Neural cell (in vitro differentiated cells): ENCODE results near the gene MICU1. TPM values are rescaled to one million over a fixed set of nuclear protein-coding genes. Genes with fewer than 3 reads are reported as not detected.

Source experiments
- H2AFZ ChIP-seq: fragments of 200-600, 300-800 bp; sonication (generic), shearing (Covaris generic); 2 replicates; pipeline ENCODE4 v1.6.0; 2014; ENCODE audit warnings: low read depth, mild to moderate bottlenecking, antibody characterized with exemption, low read length, moderate library complexity
- H3F3A ChIP-seq: fragments of 200-600 bp; shearing (Covaris generic); 2 replicates; pipeline ENCODE4 v1.6.1; 2016; ENCODE audit warnings: mild to moderate bottlenecking, moderate library complexity, mixed read lengths, antibody characterized with exemption, low read length; ENCODE audit not compliant: insufficient read depth, poor library complexity, severe bottlenecking
- H3K27ac ChIP-seq: fragments of 200-600, 300-800 bp; sonication (generic), shearing (Covaris generic); 2 replicates; pipeline ENCODE4 v1.5.1; 2014; ENCODE audit warnings: mild to moderate bottlenecking, low read length, moderate library complexity
- H3K27me3 ChIP-seq: fragments of 300-800, 200-600 bp; sonication (generic), shearing (Covaris generic); 2 replicates; pipeline ENCODE4 v1.6.0; 2014; ENCODE audit warnings: mild to moderate bottlenecking, low read depth, low read length, moderate library complexity; ENCODE audit not compliant: insufficient read depth
- H3K36me3 ChIP-seq: fragments of 300-800, 200-600 bp; sonication (generic), shearing (Covaris generic); 2 replicates; pipeline ENCODE4 v1.5.1; 2014; ENCODE audit warnings: mild to moderate bottlenecking, antibody characterized with exemption, low read length, moderate library complexity; ENCODE audit not compliant: insufficient read depth
- H3K4me2 ChIP-seq: fragments of 300-800, 200-600 bp; sonication (generic), shearing (Covaris generic); 2 replicates; pipeline ENCODE4 v1.6.0; 2014; ENCODE audit warnings: mild to moderate bottlenecking, low read length
- H3K4me3 ChIP-seq: fragments of 300-800, 200-600 bp; sonication (generic), shearing (Covaris generic); 2 replicates; pipeline ENCODE4 v1.5.1; 2014; ENCODE audit warnings: mild to moderate bottlenecking, low read length, moderate library complexity
- H3K79me2 ChIP-seq: fragments of 200-600 bp; shearing (Covaris generic); replicated peaks from 2 replicates; pipeline ENCODE4 v1.6.0; 2014; ENCODE audit warnings: mild to moderate bottlenecking, low read length, moderate library complexity; ENCODE audit not compliant: insufficient read depth
- H3K9ac ChIP-seq: fragments of 300-800, 200-600 bp; sonication (generic), shearing (Covaris generic); 2 replicates; pipeline ENCODE4 v1.6.1; 2016; ENCODE audit warnings: mild to moderate bottlenecking, low read length, mixed read lengths
- H3K9me2 ChIP-seq: fragments of 200-600 bp; shearing (Covaris generic); 2 replicates; pipeline ENCODE4 v1.6.1; 2016; ENCODE audit warnings: mild to moderate bottlenecking, low read length, mixed read lengths; ENCODE audit not compliant: insufficient read depth
- H3K9me3 ChIP-seq: fragments of 200-600, 300-800 bp; sonication (generic), shearing (Covaris generic); 2 replicates; pipeline ENCODE4 v1.6.1; 2016; ENCODE audit warnings: mild to moderate bottlenecking, mixed run types, low read length, moderate library complexity, mixed read lengths
- H4K20me1 ChIP-seq: fragments of 200-600 bp; shearing (Covaris generic); 2 replicates; pipeline ENCODE4 v1.6.1; 2016; ENCODE audit warnings: mild to moderate bottlenecking, mixed run types; ENCODE audit not compliant: insufficient read depth
- EP300 ChIP-seq: fragments of 450-650 bp; conservative IDR thresholded peaks from 2 replicates; pipeline ENCODE4 v1.6.1; 2014; ENCODE audit warnings: antibody characterized with exemption, mild to moderate bottlenecking, moderate library complexity; ENCODE audit not compliant: poor library complexity, severe bottlenecking
- EZH2 ChIP-seq: fragments of 200-600, 300-800 bp; shearing (Covaris generic), sonication (generic); IDR thresholded peaks from 2 replicates; pipeline ENCODE4 v1.6.1; 2014; ENCODE audit warnings: antibody characterized with exemption, low read length, borderline replicate concordance, mild to moderate bottlenecking; ENCODE audit not compliant: insufficient read depth, poor library complexity, severe bottlenecking
- MXI1 ChIP-seq: fragments of 450-650 bp; conservative IDR thresholded peaks from 2 replicates; pipeline ENCODE4 v1.6.1; 2014; ENCODE audit warnings: antibody characterized with exemption, mild to moderate bottlenecking; ENCODE audit not compliant: poor library complexity, severe bottlenecking
- POLR2AphosphoS5 ChIP-seq: IDR thresholded peaks from 2 replicates; pipeline ENCODE4 v1.6.1; 2012
- SMC3 ChIP-seq: fragments of 450-650 bp; conservative IDR thresholded peaks from 2 replicates; pipeline ENCODE4 v1.6.1; 2014; ENCODE audit warnings: antibody characterized with exemption, mild to moderate bottlenecking, moderate library complexity; ENCODE audit not compliant: poor library complexity
- polyA plus RNA-seq: library from polyadenylated mRNA; depleted of rRNA; stranded (reverse); fragments of >200 nt; gene quantifications from 2 replicates; pipeline ENCODE4 v1.2.3, GENCODE V29; 2014
- small RNA-seq, 3 experiments: library from RNA; depleted of rRNA; stranded (forward); fragments of <200 nt; gene quantifications; one replicate each; pipeline ENCODE3, GENCODE V24; 2012

MICU1 gene
- polyA plus RNA-seq, 1 donor from 2014 or later = 86.0 TPM

DNA sequence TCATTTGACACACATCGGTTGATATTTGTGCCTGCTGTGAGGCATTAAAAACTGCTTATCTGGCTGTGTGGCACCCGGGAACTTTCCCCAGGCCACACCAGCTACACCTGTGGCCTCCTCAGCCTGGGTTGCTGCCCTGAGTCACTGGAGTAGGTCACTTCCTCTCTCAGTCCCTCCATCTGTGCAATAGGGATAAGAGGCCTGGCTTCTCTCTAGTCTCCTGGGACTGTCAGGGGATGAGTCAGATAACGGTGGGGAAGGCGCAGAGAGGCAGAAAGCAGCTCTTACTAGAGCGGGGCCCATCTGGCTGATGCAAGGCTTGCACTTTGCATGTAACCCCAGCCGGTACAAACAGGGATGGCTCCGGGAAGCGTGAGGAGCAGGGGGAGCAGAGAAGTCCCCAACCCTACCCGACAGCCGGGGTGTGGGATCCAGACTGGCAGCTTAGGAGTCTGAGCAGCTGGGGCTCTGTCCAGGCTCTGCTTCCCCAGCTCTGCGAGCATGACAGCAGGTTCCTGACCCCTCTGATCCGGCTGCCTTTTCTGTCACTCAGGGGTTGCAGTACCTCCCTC lies 305.1 kb downstream of the MICU1 start:
- H3K9ac ChIP-seq = peak overlapping the region; percentile 31

DNA sequence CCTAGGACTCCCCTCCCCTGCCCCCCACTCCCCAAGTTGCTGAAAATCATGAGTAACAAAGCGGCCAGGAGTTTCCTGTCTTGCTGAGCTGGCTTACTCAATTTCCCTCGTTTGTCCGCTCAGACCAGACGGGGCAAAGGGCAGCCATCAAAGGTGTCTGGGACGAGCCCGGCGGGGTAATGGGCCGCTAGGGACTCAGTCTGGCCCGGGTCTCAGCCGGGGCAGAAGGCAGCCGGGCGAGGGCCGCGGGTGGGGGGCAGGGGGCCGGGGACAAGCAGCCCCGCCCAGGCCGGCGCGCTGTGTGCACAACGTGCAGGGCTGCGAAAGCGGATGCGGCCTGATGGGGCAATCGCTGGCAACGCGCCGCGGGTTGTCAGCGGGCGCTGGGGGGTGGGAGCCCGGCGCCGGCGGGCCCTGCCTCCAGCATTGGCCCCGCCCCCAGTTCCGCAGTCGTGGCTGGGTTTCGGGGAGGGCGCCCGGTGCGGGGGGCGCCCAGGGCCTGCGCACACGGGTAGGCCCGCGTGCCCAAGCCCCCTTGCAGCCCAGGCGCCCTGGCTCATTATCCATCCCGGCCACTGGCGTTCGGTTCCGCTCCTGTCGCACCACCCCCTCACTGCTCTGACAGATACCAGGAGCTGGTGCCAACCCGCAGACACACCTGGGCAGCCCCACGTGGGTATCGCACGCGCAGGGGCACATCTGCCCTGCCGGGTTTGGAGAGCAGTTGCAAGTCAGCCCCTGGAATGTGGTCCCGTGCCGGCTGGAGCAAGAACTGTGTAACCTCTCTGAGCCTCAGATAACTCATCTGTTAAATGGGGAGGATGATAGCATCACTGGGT lies 306.2 kb downstream of the MICU1 start:
- H3K4me2 ChIP-seq = no peak overlapping the region
- H4K20me1 ChIP-seq = no peaks in the 10 kb centered on the region
- H3K79me2 ChIP-seq = no peaks in the 10 kb centered on the region
- H3F3A ChIP-seq = no peaks in the 10 kb centered on the region
- no peak overlapping the region for H2AFZ ChIP-seq
- no peaks in the 10 kb centered on the region for H3K9me2 ChIP-seq
- no peak overlapping the region for H3K27ac ChIP-seq
- H3K9me3 ChIP-seq = no peaks in the 10 kb centered on the region
- no peaks in the 10 kb centered on the region for H3K27me3 ChIP-seq
- TF ChIP-seq POLR2AphosphoS5 = no peak
- H3K9ac ChIP-seq = no peak overlapping the region
- no peak overlapping the region for H3K4me3 ChIP-seq
- no peaks in the 10 kb centered on the region for H3K36me3 ChIP-seq

More for the DNA sequence above, 305.1 kb downstream of the MICU1 start:
- Histone ChIP-seq H3K79me2 (no peaks in the 10 kb centered on the region), H3K4me3 (no peak overlapping the region), H4K20me1 (no peaks in the 10 kb centered on the region), H3F3A (no peaks in the 10 kb centered on the region), H3K27ac (no peak overlapping the region), H3K36me3 (no peaks in the 10 kb centered on the region), H3K9me3 (no peaks in the 10 kb centered on the region), H3K9me2 (no peaks in the 10 kb centered on the region), H3K4me2 (no peak overlapping the region), H2AFZ (no peak overlapping the region), H3K27me3 (no peaks in the 10 kb centered on the region)
- TF ChIP-seq MXI1 = no peak
- peak; percentile 42 for TF ChIP-seq EP300
- no peak for TF ChIP-seq POLR2AphosphoS5

DNA sequence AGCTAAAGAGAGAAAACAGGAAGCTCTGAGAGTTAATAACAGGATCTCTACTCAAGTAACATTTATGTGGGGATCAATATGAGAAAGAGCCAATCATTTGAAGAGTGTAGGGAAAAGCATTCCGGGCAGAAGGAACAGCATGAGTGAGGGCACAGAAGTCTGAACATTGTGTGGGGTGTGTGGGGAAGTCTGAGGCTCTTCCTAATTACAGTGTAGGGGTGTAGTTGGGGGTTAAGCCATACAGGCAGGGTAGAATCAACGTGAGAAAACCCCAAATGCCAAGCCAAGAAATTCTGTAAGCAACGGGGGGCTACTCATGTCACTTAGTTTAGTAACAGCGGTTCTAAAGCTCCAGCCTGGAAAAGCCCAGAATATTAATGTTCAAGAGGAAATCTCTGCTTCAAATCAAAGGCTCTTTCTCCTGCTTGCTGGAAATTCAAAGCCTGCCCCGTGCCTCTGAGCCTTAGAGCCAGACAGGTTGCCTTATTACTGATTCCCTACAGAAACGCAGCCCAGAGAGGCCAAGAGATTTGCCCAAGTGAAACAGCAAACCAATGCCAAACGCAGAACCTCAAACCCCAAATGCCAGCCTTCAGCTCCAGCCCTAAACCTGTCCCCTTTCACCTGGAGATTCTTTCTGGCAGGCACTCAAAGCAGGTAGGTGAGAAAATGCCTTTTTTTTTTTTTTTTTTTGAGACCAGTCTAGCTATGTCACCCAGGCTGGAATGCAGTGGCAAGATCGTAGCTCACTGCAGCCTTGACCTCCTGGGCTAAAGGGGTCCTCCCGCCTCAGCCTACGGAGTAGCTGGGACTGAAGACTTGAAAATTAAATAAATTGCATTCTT lies 307.2 kb downstream of the MICU1 start:
- H2AFZ ChIP-seq = no peak overlapping the region

More for the DNA sequence above, 307.2 kb downstream of the MICU1 start:
- H4K20me1 ChIP-seq = no peaks in the 10 kb centered on the region
- no peaks in the 10 kb centered on the region for H3K36me3 ChIP-seq
- H3K9me2 ChIP-seq = no peaks in the 10 kb centered on the region
- H3K9ac ChIP-seq = no peak overlapping the region
- no peak overlapping the region for H3K4me3 ChIP-seq
- no peaks in the 10 kb centered on the region for H3K27me3 ChIP-seq
- H3F3A ChIP-seq = no peaks in the 10 kb centered on the region
- no peak overlapping the region for H3K27ac ChIP-seq
- TF ChIP-seq SMC3 (no peak), POLR2AphosphoS5 (no peak), EP300 (no peak), EZH2 (no peak), MXI1 (no peak)
- H3K79me2 ChIP-seq = no peaks in the 10 kb centered on the region
- no peak overlapping the region for H3K4me2 ChIP-seq
- H3K9me3 ChIP-seq = no peaks in the 10 kb centered on the region

Small RNAs within 50 kb of the gene (small RNA-seq; reads per million reads assigned to genes)
- gene AL513185.2 (0 reads per million in 3 experiments), gene HMGN2P34 (0 reads per million in 3 experiments), gene RF00019 (0 to 1.2 (median 0) reads per million in 3 experiments), gene RN7SL840P (0 reads per million in 3 experiments), gene RNU6-805P (0 reads per million in 3 experiments)

Other genes starting within 250 kb of the MICU1 start
- 16.5 and 22.9 TPM in 2 replicates for gene MCU, start 66.1 kb upstream of the MICU1 start, polyA plus RNA-seq